Choroid plexus epithelial cell (primary cell): ENCODE results near the gene UBR3.
"Not testable (repeated sequence)": the region's sequence is repeated elsewhere in the genome, so short reads cannot be mapped to it uniquely, and the experiment has no call there.

Experiments used
- DNase-seq: peaks from one replicate; pipeline ENCODE4 v3.0.0-alpha.2; 2010; ENCODE audit warnings: low read depth
- H3K4me3 ChIP-seq: 2 replicates; pipeline ENCODE4 v1.5.1; 2011; ENCODE audit warnings: low read depth, mild to moderate bottlenecking, control low read depth, low read length, moderate library complexity
- CTCF ChIP-seq: conservative IDR thresholded peaks from 2 replicates; pipeline ENCODE4 v1.5.1; 2011; ENCODE audit warnings: low read depth, mild to moderate bottlenecking, control low read depth, inconsistent platforms, low read length, moderate library complexity

Gene UBR3

GRCh38 chr2:169808221-169808620, 19.0 kb upstream of the UBR3 start:
- peak; percentile 85 for DNase-seq
- no peak overlapping the region for H3K4me3 ChIP-seq
- no peak for TF ChIP-seq CTCF

GRCh38 chr2:169815849-169816248, 11.4 kb upstream of the UBR3 start:
- DNase-seq: peak; percentile 90
- H3K4me3 ChIP-seq: no peak overlapping the region
- no peak for TF ChIP-seq CTCF

GRCh38 chr2:169816961-169817360, 10.3 kb upstream of the UBR3 start:
- H3K4me3 ChIP-seq, DNase-seq: not testable (repeated sequence)

- not testable (repeated sequence) for H3K4me3 ChIP-seq
Measured at GRCh38 chr2:169817369-169817768, 9.9 kb upstream of the UBR3 start.

GRCh38 chr2:169818241-169818640, 9.0 kb upstream of the UBR3 start:
- DNase-seq: no peak
- no peak overlapping the region for H3K4me3 ChIP-seq

More at GRCh38 chr2:169817369-169817768, 9.9 kb upstream of the UBR3 start:
- DNase-seq: not testable (repeated sequence)

GRCh38 chr2:169819106-169819505, 8.1 kb upstream of the UBR3 start:
- peak; percentile 16 for DNase-seq
- no peak overlapping the region for H3K4me3 ChIP-seq
- no peak for TF ChIP-seq CTCF

More at GRCh38 chr2:169818241-169818640, 9.0 kb upstream of the UBR3 start:
- TF ChIP-seq CTCF: no peak

GRCh38 chr2:169820101-169820500, 7.2 kb upstream of the UBR3 start:
- not testable (repeated sequence) for H3K4me3 ChIP-seq
- DNase-seq: peak; percentile 39

- no peak overlapping the region for H3K4me3 ChIP-seq
- TF ChIP-seq CTCF: no peak
- no peak for DNase-seq
Measured at GRCh38 chr2:169822036-169822435, 5.2 kb upstream of the UBR3 start.

- no peak for DNase-seq
- no peak overlapping the region for H3K4me3 ChIP-seq
- no peak for TF ChIP-seq CTCF
Measured at GRCh38 chr2:169822785-169823392, 4.4 kb upstream of the UBR3 start.
